Measurements from ENCODE around the gene THSD7B.

The THSD7B gene

GRCh38 chr2:136809998-136810397, 44.7 kb downstream of the THSD7B start:
- no peak for TF ChIP-seq ZFX (IDR thresholded peaks at IDR 0.05; ENCODE audit: borderline replicate concordance)
- TF ChIP-seq, protein P1, sequence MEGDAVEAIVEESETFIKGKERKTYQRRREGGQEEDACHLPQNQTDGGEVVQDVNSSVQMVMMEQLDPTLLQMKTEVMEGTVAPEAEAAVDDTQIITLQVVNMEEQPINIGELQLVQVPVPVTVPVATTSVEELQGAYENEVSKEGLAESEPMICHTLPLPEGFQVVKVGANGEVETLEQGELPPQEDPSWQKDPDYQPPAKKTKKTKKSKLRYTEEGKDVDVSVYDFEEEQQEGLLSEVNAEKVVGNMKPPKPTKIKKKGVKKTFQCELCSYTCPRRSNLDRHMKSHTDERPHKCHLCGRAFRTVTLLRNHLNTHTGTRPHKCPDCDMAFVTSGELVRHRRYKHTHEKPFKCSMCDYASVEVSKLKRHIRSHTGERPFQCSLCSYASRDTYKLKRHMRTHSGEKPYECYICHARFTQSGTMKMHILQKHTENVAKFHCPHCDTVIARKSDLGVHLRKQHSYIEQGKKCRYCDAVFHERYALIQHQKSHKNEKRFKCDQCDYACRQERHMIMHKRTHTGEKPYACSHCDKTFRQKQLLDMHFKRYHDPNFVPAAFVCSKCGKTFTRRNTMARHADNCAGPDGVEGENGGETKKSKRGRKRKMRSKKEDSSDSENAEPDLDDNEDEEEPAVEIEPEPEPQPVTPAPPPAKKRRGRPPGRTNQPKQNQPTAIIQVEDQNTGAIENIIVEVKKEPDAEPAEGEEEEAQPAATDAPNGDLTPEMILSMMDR (IDR thresholded peaks at IDR 0.05): no peak
- no peak overlapping the region for H3K27ac ChIP-seq

- H3K27ac ChIP-seq: no peak overlapping the region
- no peak for TF ChIP-seq ZFX (IDR thresholded peaks at IDR 0.05; ENCODE audit: borderline replicate concordance)
- TF ChIP-seq, protein P1 (IDR thresholded peaks at IDR 0.05): no peak
These were observed 53.5 kb downstream of the THSD7B start for GRCh38 chr2:136818839-136819238.

DNA sequence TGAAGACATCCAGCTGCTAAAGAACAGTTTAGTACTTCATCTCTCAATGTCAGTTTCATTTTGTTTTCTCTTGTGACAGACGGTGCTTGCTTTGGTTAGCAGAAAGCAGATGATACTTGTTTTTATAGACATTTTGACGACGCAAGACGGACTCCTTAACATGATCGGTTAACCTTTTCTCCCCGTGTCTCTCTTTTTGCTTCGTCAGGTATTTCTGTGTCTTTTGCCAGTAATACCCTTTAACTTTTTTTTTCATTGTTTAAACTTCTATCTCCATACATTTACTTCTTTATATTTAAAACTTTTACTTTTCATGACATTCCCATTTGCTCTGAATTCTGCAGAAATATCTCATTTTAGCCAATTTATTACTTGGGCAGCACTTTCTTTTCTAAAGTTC, 57.9 kb downstream of the THSD7B start:
- TF ChIP-seq, protein P1 (IDR thresholded peaks at IDR 0.05): no peak
- no peak for TF ChIP-seq ZFX (IDR thresholded peaks at IDR 0.05; ENCODE audit: borderline replicate concordance)
- H3K27ac ChIP-seq: no peak overlapping the region

GRCh38 chr2:136828162-136828561, 62.8 kb downstream of the THSD7B start:
- no peak overlapping the region for H3K27ac ChIP-seq
- TF ChIP-seq, protein P1 (IDR thresholded peaks at IDR 0.05): no peak
- TF ChIP-seq ZFX (IDR thresholded peaks at IDR 0.05; ENCODE audit: borderline replicate concordance): no peak

- no peak for TF ChIP-seq ZFX (IDR thresholded peaks at IDR 0.05; ENCODE audit: borderline replicate concordance)
- TF ChIP-seq, protein P1 (IDR thresholded peaks at IDR 0.05): no peak
- no peak overlapping the region for H3K27ac ChIP-seq
These were observed 63.4 kb downstream of the THSD7B start for GRCh38 chr2:136828774-136829173.

GRCh38 chr2:136844546-136844945, 79.2 kb downstream of the THSD7B start:
- TF ChIP-seq, protein P1 (IDR thresholded peaks at IDR 0.05): no peak
- TF ChIP-seq ZFX (IDR thresholded peaks at IDR 0.05; ENCODE audit: borderline replicate concordance): no peak
- H3K27ac ChIP-seq: no peak overlapping the region

- no peak overlapping the region for H3K27ac ChIP-seq
- no peak for TF ChIP-seq ZFX (IDR thresholded peaks at IDR 0.05; ENCODE audit: borderline replicate concordance)
- TF ChIP-seq, protein P1 (IDR thresholded peaks at IDR 0.05): no peak
These were observed 93.3 kb downstream of the THSD7B start for GRCh38 chr2:136858656-136859055.
